Ectodermal cell (in vitro differentiated cells): ENCODE data around the gene HBS1L.

ENCODE experiments used
- H3K27ac ChIP-seq: 2 replicates; pipeline ENCODE4 v1.7.0; 2013; ENCODE audit warnings: mild to moderate bottlenecking, low read depth, low read length; ENCODE audit not compliant: insufficient read depth, poor library complexity, severe bottlenecking
- H3K27me3 ChIP-seq: 2 replicates; pipeline ENCODE4 v1.7.0; 2013; ENCODE audit warnings: mild to moderate bottlenecking, low read length; ENCODE audit not compliant: insufficient read depth, control insufficient read depth, poor library complexity, severe bottlenecking
- H3K36me3 ChIP-seq: one replicate; pipeline ENCODE4 v1.7.0; 2013; ENCODE audit warnings: low read length; ENCODE audit not compliant: control insufficient read depth, insufficient read depth
- H3K4me1 ChIP-seq: one replicate; pipeline ENCODE4 v1.7.0; 2013; ENCODE audit warnings: low read length; ENCODE audit not compliant: control insufficient read depth, insufficient read depth
- H3K4me3 ChIP-seq: 2 replicates; pipeline ENCODE4 v1.7.0; 2013; ENCODE audit warnings: low read depth, low read length, control low read depth; ENCODE audit not compliant: insufficient read depth
- H3K9me3 ChIP-seq: 2 replicates; pipeline ENCODE4 v1.7.0; 2013; ENCODE audit warnings: mild to moderate bottlenecking, low read length, moderate library complexity; ENCODE audit not compliant: control insufficient read depth
- WGBS, 2 experiments: methylation state at CpG; one replicate each; pipeline ENCODE4 v1.1.7; 2013; ENCODE audit warnings: missing lambda C conversion rate in 2 of 2; 5-methylcytosine and 5-hydroxymethylcytosine counted together

Gene HBS1L

DNA sequence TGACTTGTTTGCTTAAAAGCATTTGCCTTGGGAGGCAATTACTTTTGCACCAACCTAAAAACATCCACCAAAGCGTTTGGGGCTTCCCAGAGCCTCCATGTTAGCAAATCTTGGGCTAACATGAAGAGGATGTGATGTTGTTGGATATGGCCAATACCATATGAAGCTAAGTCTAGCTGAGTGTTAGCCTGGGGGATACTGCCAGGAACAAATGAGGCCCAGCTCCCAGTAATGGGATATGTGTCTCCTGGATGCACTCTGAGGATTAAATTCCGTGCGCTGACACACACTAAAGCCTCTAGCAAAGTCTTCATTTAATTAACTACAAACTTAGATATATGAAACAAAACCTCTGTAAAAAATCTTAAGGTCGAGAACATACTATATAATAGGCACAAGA, 35.3 kb upstream of the HBS1L start:
- WGBS, 2 experiments: 90 to 96% methylated on average over 3 to 4 of the region's 4 CpGs
- Histone ChIP-seq H3K27me3 (no peaks in the 10 kb centered on the region), H3K9me3 (no peaks in the 10 kb centered on the region), H3K4me1 (no peaks in the 10 kb centered on the region), H3K36me3 (no peaks in the 10 kb centered on the region), H3K4me3 (no peak overlapping the region), H3K27ac (no peak overlapping the region)

DNA sequence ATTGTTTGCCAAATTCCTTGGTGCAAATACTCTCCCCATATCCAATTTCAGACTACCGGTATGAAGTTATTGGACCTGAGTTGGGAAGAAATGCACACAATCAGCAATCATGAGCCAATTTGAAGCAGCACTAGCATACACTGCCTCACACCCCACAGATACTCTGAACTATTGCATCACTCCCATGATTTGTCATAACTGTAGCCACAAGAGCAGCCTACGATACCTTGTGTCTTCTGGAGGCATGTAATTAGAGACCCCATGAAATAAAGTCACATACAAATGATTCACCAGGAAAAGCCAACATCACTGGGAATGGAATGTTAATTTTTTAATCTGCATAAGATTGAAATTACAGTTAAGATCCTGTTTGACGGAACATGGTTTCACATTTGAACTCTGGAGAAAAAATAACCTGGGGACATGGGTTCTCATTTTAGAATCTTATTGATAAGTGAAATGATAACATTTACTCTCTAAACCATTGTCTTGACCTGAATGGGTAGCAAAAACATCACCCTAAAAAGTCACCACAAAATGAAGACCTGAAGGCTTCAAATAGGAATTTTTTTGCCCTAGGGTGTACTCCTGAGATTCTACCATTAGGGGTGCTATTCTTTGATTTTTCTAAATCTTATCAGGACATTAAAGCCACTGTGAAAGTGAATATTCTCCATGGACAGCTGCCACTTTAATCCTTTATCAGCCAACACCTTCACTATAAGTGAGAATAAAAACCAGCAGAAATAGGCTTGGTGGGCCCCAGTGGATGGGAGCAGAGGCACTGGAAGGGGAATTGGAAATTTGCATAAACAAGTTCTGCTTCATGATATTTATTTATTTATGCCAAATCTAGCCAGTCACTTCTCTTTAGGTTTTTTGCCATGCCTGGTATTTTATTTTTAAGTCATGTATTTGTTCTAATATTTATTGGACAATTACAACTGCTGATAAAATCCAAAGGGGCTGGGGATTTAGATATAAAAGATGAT, 34.5 kb upstream of the HBS1L start:
- H3K27ac ChIP-seq: no peak overlapping the region
- no peaks in the 10 kb centered on the region for H3K27me3 ChIP-seq
- no peaks in the 10 kb centered on the region for H3K36me3 ChIP-seq
- H3K9me3 ChIP-seq: no peaks in the 10 kb centered on the region
- WGBS, 2 experiments: 94 to 95% methylated on average over 3 of the region's 3 CpGs
- H3K4me3 ChIP-seq: no peak overlapping the region
- no peaks in the 10 kb centered on the region for H3K4me1 ChIP-seq

DNA sequence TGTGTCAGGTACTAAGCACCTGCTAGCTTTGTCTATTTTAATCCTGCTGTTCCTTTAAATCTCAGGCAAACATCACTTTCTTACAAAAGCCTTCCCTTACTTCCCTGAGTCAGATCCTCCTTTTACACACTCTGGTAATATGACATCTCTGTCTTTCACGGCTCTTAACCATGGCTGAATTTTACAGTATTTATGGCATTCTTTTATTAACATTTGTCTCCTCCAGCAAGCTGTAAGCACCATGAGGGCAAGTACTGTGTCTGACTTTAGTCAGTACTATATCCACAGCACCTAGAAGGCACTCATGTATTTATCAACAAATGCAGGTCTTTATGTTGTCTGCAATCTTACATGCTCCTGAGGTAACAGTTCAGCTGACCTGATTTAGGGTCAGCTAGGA, 33.7 kb upstream of the HBS1L start:
- Histone ChIP-seq H3K4me1 (no peaks in the 10 kb centered on the region), H3K9me3 (no peaks in the 10 kb centered on the region), H3K27me3 (no peaks in the 10 kb centered on the region), H3K4me3 (no peak overlapping the region), H3K36me3 (no peaks in the 10 kb centered on the region), H3K27ac (no peak overlapping the region)
- 97 to 100% methylated on average over 1 of the region's 1 CpG for WGBS, 2 experiments

DNA sequence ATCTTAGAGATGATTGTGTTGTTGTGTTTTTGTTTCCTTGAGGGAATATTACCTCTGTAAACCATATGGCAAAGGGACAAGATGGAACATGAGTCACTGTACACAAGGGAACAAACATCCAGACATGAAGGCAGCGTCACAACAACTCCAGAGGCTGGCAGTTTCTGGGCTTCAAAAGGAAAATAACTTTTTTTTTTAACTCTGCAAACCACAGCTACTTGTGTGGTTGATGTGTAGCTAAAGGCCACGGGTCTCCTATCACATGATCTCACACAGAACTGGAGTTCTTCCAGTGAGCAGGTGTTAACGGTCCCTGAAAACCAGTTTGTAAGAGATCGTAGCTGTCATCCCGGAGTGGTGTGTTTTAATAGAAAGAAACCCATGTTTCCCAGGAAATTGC, 33.2 kb upstream of the HBS1L start:
- H3K36me3 ChIP-seq: no peaks in the 10 kb centered on the region
- H3K4me1 ChIP-seq: no peaks in the 10 kb centered on the region
- H3K27ac ChIP-seq: no peak overlapping the region
- H3K27me3 ChIP-seq: no peaks in the 10 kb centered on the region
- no peaks in the 10 kb centered on the region for H3K9me3 ChIP-seq
- WGBS, 2 experiments: 90 to 95% methylated on average over 5 of the region's 5 CpGs
- H3K4me3 ChIP-seq: no peak overlapping the region

DNA sequence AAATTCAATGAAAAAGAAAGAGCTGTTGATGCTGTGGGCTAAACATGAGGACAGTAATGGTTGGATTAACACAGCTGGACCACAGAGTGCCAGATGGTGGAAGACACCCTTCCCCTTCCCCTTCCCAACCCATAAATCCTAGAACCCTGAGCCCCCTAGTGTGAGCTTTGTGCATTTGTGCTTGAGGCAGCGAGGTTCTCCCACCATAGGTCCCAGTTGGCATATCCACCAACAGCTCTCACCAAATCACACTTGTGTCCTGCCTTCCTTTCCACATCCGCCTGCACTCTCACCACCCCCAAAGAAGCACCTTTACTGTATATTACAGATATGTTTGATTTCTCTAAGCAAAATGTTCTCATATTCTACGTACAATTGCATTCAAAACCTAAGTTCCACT, 32.8 kb upstream of the HBS1L start:
- Histone ChIP-seq H3K9me3 (no peaks in the 10 kb centered on the region), H3K27me3 (no peaks in the 10 kb centered on the region), H3K4me3 (no peak overlapping the region), H3K36me3 (no peaks in the 10 kb centered on the region), H3K27ac (no peak overlapping the region), H3K4me1 (no peaks in the 10 kb centered on the region)
- 94 to 96% methylated on average over 2 of the region's 3 CpGs for WGBS, 2 experiments

DNA sequence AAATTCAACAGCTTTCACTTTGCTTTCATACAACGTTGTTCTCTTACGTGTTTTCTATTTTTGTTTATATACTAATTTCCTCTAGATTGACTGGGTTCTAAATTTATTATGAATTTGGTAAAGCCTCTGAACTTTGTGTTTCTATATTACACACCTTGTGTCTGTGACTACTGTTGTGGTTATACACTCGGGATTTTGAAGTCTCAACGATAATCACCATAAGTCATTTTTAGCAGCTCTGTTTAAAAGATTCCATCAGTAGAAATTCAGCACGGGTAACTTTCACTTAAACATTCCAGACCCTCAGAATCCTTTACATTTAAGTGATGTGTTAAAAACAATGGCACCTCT, 31.8 kb upstream of the HBS1L start:
- H3K36me3 ChIP-seq: no peaks in the 10 kb centered on the region
- H3K27me3 ChIP-seq: no peaks in the 10 kb centered on the region
- no peaks in the 10 kb centered on the region for H3K9me3 ChIP-seq
- H3K27ac ChIP-seq: no peak overlapping the region
- no peaks in the 10 kb centered on the region for H3K4me1 ChIP-seq
- 92 to 96% methylated on average over 2 to 5 of the region's 5 CpGs for WGBS, 2 experiments
- no peak overlapping the region for H3K4me3 ChIP-seq

DNA sequence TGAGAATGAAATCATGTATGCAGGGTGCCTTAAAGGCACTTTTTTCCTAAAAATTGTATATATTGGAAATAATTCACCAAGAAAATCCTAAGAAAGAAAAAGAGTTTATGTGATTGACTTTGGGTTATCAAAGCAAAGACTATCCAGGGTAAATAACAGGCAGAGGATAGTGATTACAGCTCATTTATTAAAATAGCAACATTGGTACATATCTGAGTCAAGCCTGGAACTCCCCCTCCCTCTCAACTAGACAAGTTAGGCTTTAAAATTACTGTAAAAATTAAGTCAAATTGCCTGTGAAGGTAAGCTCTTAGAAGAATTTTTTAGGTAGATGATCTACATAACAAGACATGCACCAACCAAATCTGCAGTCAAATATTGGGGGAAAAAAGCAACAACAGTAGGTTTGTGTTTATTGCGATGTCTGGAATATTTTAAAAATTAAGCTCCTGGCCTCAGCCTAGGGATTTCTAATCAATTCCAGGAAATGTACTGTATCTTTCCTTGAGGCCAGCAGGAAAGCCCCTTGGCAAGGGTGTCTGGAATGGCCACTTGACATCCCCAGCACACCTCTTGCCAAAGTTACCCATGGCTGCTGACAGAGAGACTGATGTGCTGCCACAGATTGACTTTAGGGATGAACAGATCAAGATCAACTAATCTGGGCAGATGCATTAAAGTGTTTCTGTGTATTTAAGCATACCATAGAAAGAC, 31.2 kb upstream of the HBS1L start:
- Histone ChIP-seq H3K27me3 (no peaks in the 10 kb centered on the region), H3K36me3 (no peaks in the 10 kb centered on the region), H3K27ac (no peak overlapping the region), H3K4me1 (no peaks in the 10 kb centered on the region), H3K9me3 (no peaks in the 10 kb centered on the region), H3K4me3 (no peak overlapping the region)
- WGBS, 2 experiments: 93 to 100% methylated on average over 1 of the region's 1 CpG

DNA sequence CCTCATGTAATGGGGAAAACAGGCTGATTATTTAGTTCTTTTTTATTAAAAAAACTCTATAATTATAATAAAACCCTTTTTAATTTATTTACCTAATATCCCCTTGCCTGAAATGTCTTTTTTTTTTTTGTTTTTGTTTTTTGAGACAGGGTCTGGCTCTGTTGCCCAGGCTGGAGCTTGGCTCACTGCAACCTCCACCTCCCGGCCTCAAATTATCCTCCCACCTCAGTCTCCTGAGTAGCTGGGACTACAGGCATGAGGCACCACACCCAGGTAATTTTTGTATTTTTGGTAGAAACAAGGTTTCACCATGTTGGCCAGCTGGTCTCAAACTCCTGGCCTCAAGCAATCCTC, 30.3 kb upstream of the HBS1L start:
- H3K27me3 ChIP-seq: no peaks in the 10 kb centered on the region
- no peak overlapping the region for H3K27ac ChIP-seq
- no peaks in the 10 kb centered on the region for H3K9me3 ChIP-seq
- H3K36me3 ChIP-seq: no peaks in the 10 kb centered on the region
- 96 to 100% methylated on average over 1 of the region's 1 CpG for WGBS, 2 experiments
- no peaks in the 10 kb centered on the region for H3K4me1 ChIP-seq
- no peak overlapping the region for H3K4me3 ChIP-seq

DNA sequence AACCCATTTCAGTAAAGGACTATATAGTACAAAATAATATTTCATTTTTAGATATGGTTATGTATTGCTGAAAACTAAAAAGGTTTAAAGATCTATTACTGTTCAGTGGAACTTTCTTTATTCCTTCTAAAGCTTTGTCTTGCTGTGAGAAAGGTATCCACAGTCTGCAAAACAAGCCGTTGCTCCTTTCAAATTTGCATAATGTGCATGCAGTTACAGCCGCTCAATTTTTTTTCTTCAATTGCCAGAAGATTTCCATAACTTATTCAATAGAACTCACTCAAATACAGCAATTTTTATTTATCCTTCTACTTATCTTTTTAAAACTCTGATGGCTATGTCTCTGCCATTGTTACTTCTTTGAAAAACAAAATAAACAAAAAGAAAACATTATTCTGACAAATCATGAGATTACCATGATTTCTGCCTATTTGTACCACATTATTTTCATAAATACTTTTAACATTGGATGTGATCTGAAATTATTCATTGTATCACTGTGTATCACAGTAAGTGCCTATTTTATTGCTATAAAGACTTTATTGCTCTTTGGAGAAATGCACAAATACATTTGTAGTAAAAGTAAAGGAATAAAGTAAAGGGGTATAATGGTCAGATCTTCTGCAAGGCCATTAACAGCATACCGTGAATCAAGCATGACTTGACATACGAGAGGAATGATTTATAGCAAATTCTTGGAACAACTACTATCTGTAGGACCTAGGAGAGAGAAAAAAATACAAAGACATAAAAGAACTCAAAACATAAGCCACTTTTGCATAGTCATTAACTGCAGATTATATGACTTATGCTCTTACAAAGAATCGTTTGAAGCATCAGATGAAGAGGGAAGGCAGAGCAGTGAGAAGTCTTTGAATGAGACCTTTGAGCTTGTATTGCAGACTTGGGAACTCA, 29.6 kb upstream of the HBS1L start:
- Histone ChIP-seq H3K27ac (no peak overlapping the region), H3K4me1 (no peaks in the 10 kb centered on the region), H3K36me3 (no peaks in the 10 kb centered on the region), H3K27me3 (no peaks in the 10 kb centered on the region), H3K4me3 (no peak overlapping the region), H3K9me3 (no peaks in the 10 kb centered on the region)
- 92 to 93% methylated on average over 4 to 5 of the region's 5 CpGs for WGBS, 2 experiments

DNA sequence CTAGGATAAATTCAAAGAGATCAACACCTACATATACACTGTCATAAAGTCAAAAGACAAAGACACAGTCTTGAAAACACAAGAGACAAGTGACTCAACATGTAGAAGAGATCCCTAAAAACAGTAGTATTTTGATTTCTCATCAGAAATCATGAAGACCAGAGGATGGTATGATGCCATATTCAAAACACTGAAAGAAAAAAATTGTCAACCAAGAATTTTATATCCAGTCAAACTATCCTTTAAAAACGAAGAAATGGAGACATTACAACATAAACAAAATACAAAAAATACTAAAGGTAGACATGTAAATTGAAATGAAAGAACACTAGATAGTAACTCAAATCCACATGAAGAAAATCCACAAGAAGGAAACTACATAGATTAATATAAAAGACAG, 27.3 kb upstream of the HBS1L start:
- Histone ChIP-seq H3K27ac (no peak overlapping the region), H3K9me3 (no peaks in the 10 kb centered on the region), H3K4me1 (no peaks in the 10 kb centered on the region), H3K36me3 (no peaks in the 10 kb centered on the region), H3K27me3 (no peaks in the 10 kb centered on the region), H3K4me3 (no peak overlapping the region)
- WGBS, 2 experiments: 83% methylated on average over 1 of the region's 1 CpG; no CpG with 5 or more reads in 1 of the 2 experiments
